SK-N-SH (cell line): ENCODE data around the gene FAT3. TPM values are rescaled to one million over a fixed set of nuclear protein-coding genes. Genes with fewer than 3 reads are reported as not detected.

ENCODE experiments used
- CTCF ChIA-PET: fragments of 300-600, 350-600 bp; formaldehyde crosslinking; extraction: SDS; loops from one replicate; lab custom pipeline; 2021; lab: Yijun Ruan, JAX
- POLR2A ChIA-PET: fragments of 350-600 bp; sonication (Branson Sonifier 250); formaldehyde crosslinking; extraction: SDS; loops from one replicate; lab custom pipeline; 2020; ENCODE audit warnings: antibody characterized with exemption, inconsistent platforms; lab: Yijun Ruan, JAX
- DNase-seq: peaks from one replicate; pipeline ENCODE4 v3.0.0; 2012
- H2AFZ ChIP-seq: fragments of 200-600 bp; sonication (generic); 2 replicates; pipeline ENCODE4 v1.8.1; 2016; ENCODE audit warnings: antibody characterized with exemption, mild to moderate bottlenecking, low read depth
- H3F3A ChIP-seq: fragments of 200-600 bp; sonication (generic); replicated peaks from 2 replicates; pipeline ENCODE3; 2016; ENCODE audit warnings: antibody characterized with exemption, mild to moderate bottlenecking; ENCODE audit not compliant: insufficient read depth
- H3K27ac ChIP-seq, 2 experiments: fragments of 200-500 bp in 1 of 2; fragments of 200-600 bp in 1 of 2; sonication (Bioruptor generic) in 1 of 2; sonication (generic), shearing (Covaris generic) in 1 of 2; 2 replicates each; pipeline versions ENCODE4 v1.5.1 to v1.6.1; 2014 to 2016; ENCODE audit warnings: low read depth in 2 of 2, inconsistent platforms in 1 of 2, low read length in 1 of 2, mild to moderate bottlenecking in 1 of 2, mixed read lengths in 1 of 2
- H3K27me3 ChIP-seq: fragments of 200-600 bp; sonication (generic), shearing (Covaris generic); 2 replicates; pipeline ENCODE4 v1.6.1; 2016; ENCODE audit warnings: mixed run types; ENCODE audit not compliant: insufficient read depth
- H3K36me3 ChIP-seq, 2 experiments: fragments of 200-500 bp in 1 of 2; fragments of 200-600 bp in 1 of 2; sonication (Bioruptor generic) in 1 of 2; sonication (generic) in 1 of 2; replicated peaks in 1 of 2; 2 replicates each; pipeline versions ENCODE3 to v1.5.1; 2014 to 2016; ENCODE audit warnings: low read length in 1 of 2, mild to moderate bottlenecking in 1 of 2; ENCODE audit not compliant: insufficient read depth in 2 of 2, control insufficient read depth in 1 of 2
- H3K4me1 ChIP-seq, 2 experiments: fragments of 200-500 bp in 1 of 2; fragments of 200-600 bp in 1 of 2; sonication (Bioruptor generic) in 1 of 2; sonication (generic), shearing (Covaris generic) in 1 of 2; 2 replicates each; pipeline versions ENCODE4 v1.5.1 to v1.6.1; 2014 to 2016; ENCODE audit warnings: low read depth in 1 of 2, low read length in 1 of 2, mixed run types in 1 of 2; ENCODE audit not compliant: insufficient read depth in 2 of 2, control insufficient read depth in 1 of 2
- H3K4me2 ChIP-seq: fragments of 200-600 bp; sonication (generic), shearing (Covaris generic); 2 replicates; pipeline ENCODE4 v1.6.1; 2017; ENCODE audit warnings: mixed run types
- H3K4me3 ChIP-seq, 2 experiments: fragments of 200-500 bp in 1 of 2; fragments of 200-600 bp in 1 of 2; sonication (Bioruptor generic) in 1 of 2; sonication (generic), shearing (Covaris generic) in 1 of 2; 2 replicates each; pipeline versions ENCODE4 v1.5.1 to v1.8.1; 2014 to 2016; ENCODE audit warnings: low read depth in 2 of 2, inconsistent platforms in 1 of 2, low read length in 1 of 2, mild to moderate bottlenecking in 1 of 2, mixed read lengths in 1 of 2, moderate library complexity in 1 of 2
- H3K79me2 ChIP-seq: fragments of 200-600 bp; sonication (generic); 2 replicates; pipeline ENCODE4 v1.8.1; 2017; ENCODE audit warnings: mild to moderate bottlenecking; ENCODE audit not compliant: insufficient read depth
- H3K9ac ChIP-seq: fragments of 200-600 bp; sonication (generic); 2 replicates; pipeline ENCODE4 v1.6.1; 2017; ENCODE audit warnings: mixed run types
- H3K9me2 ChIP-seq: fragments of 200-600 bp; sonication (generic); 2 replicates; pipeline ENCODE4 v1.6.1; 2017; ENCODE audit warnings: mixed run types
- H3K9me3 ChIP-seq: fragments of 200-600 bp; sonication (generic); 2 replicates; pipeline ENCODE4 v1.6.1; 2017; ENCODE audit warnings: mixed run types, mild to moderate bottlenecking, moderate library complexity
- H4K20me1 ChIP-seq: fragments of 200-600 bp; sonication (generic); 2 replicates; pipeline ENCODE4 v1.6.1; 2017; ENCODE audit warnings: mild to moderate bottlenecking, mixed run types; ENCODE audit not compliant: insufficient read depth
- CHD2 ChIP-seq: fragments of 150-350 bp; IDR thresholded peaks from 2 replicates; pipeline ENCODE4 v1.6.1; 2018; ENCODE audit warnings: low read length; ENCODE audit not compliant: partially characterized antibody
- EP300 ChIP-seq, 2 experiments: IDR thresholded peaks; 2 replicates each; pipeline versions ENCODE4 v1.4.0 to v1.6.1; 2012; ENCODE audit warnings: borderline replicate concordance in 1 of 2, low read depth in 1 of 2, low read length in 1 of 2
- EZH2phosphoT487 ChIP-seq: fragments of 200-600 bp; sonication (generic); IDR thresholded peaks from 2 replicates; pipeline ENCODE4 v1.6.1; 2017; ENCODE audit warnings: low read depth, mixed run types, mild to moderate bottlenecking, antibody characterized with exemption, moderate library complexity, borderline replicate concordance
- FOSL2 ChIP-seq: IDR thresholded peaks from 2 replicates; pipeline ENCODE4 v1.4.0; 2012; ENCODE audit warnings: low read depth, mild to moderate bottlenecking, moderate library complexity, borderline replicate concordance
- GABPA ChIP-seq: IDR thresholded peaks from 2 replicates; pipeline ENCODE4 v1.4.0; 2012; ENCODE audit warnings: low read depth, mild to moderate bottlenecking
- PBX3 ChIP-seq: IDR thresholded peaks from 2 replicates; pipeline ENCODE4; 2012
- POLR2AphosphoS5 ChIP-seq: IDR thresholded peaks from 2 replicates; pipeline ENCODE4 v1.6.1; 2012; ENCODE audit warnings: low read depth, low read length
- RAD21 ChIP-seq: IDR thresholded peaks from 2 replicates; pipeline ENCODE4 v1.6.1; 2012; ENCODE audit warnings: mild to moderate bottlenecking, low read length
- RCOR1 ChIP-seq: fragments of 150-350 bp; IDR thresholded peaks from 2 replicates; pipeline ENCODE4 v1.6.1; 2017; ENCODE audit warnings: antibody characterized with exemption, low read length
- REST ChIP-seq: IDR thresholded peaks from 2 replicates; pipeline ENCODE4 v1.6.1; 2012; ENCODE audit warnings: mild to moderate bottlenecking, low read depth, low read length, moderate library complexity
- RXRA ChIP-seq: IDR thresholded peaks from 2 replicates; pipeline ENCODE4 v1.4.0; 2012; ENCODE audit warnings: low read depth, mild to moderate bottlenecking, borderline replicate concordance
- SIN3A ChIP-seq: IDR thresholded peaks from 2 replicates; pipeline ENCODE4 v1.6.1; 2012; ENCODE audit warnings: low read depth, mild to moderate bottlenecking, low read length, moderate library complexity, borderline replicate concordance
- SMC3 ChIP-seq: IDR thresholded peaks from 2 replicates; pipeline ENCODE4 v1.6.1; 2012; ENCODE audit warnings: low read depth, low read length, improper control_type of control experiment
- TCF12 ChIP-seq: IDR thresholded peaks from 2 replicates; pipeline ENCODE4 v1.4.0; 2012
- USF2 ChIP-seq: fragments of 150-350 bp; IDR thresholded peaks from 2 replicates; pipeline ENCODE4 v1.6.1; 2017; ENCODE audit warnings: antibody characterized with exemption, low read length, low read depth, borderline replicate concordance
- YY1 ChIP-seq: IDR thresholded peaks from 2 replicates; pipeline ENCODE4 v1.4.0; 2012; ENCODE audit warnings: low read depth, mild to moderate bottlenecking
- ZBTB33 ChIP-seq: IDR thresholded peaks from 2 replicates; pipeline ENCODE4 v1.4.0; 2012; ENCODE audit warnings: low read depth, borderline replicate concordance
- WGBS: methylation state at CpG from one replicate; pipeline ENCODE4 v1.1.6; 2017; ENCODE audit warnings: low lambda C conversion rate; 5-methylcytosine and 5-hydroxymethylcytosine counted together
- polyA plus RNA-seq, 3 experiments: library from polyadenylated mRNA; depleted of rRNA; stranded (reverse); fragments of >200 nt; gene quantifications; 2 replicates each; pipeline ENCODE4 v1.2.3, GENCODE V29; 2012

FAT3 gene
- polyA plus RNA-seq, 1 of the 3 experiments (the other 2 are of a cell fraction) = 0.87 TPM

- TF ChIP-seq SMC3 = peak; percentile 28; the same call in 1 of the 2 replicates
- TF ChIP-seq GABPA = no peak
- TF ChIP-seq POLR2AphosphoS5 = no peak
These were observed 1.1 kb downstream of the FAT3 start (continued) for GRCh38 chr11:92225568-92226330.

- no peaks in the 10 kb centered on the region for H3K9me2 ChIP-seq
- H3K4me3 ChIP-seq = peak overlapping the region; percentile 53 to 89
- no peaks in the 10 kb centered on the region for H3K36me3 ChIP-seq
- H3K27ac ChIP-seq = peak overlapping the region in 1 of 2 experiments; percentile 60; a peak in 1 of 4 replicates
- no peaks in the 10 kb centered on the region for H4K20me1 ChIP-seq
- H3K9me3 ChIP-seq = no peaks in the 10 kb centered on the region
- TF ChIP-seq YY1 (no peak), FOSL2 (no peak), POLR2AphosphoS5 (no peak), REST (no peak), EZH2phosphoT487 (no peak), SMC3 (no peak), EP300 (IDR thresholded peaks at IDR 0.05; ENCODE audit: borderline replicate concordance in 1 of 2, low read depth in 1 of 2, low read length in 1 of 2) (no peak), RXRA (no peak), SIN3A (no peak), RAD21 (no peak), TCF12 (no peak), USF2 (no peak), RCOR1 (no peak), ZBTB33 (no peak), PBX3 (no peak), CHD2 (no peak)
- H3K79me2 ChIP-seq = peaks cover 35% of the 10 kb centered on the region; the same call in 1 of the 2 replicates
- peak; percentile 65 for DNase-seq
- WGBS = 6% methylated on average over 42 of the region's 65 CpGs
- ChIA-PET POLR2A (no interaction called here), CTCF (interaction anchor here (1.0 to 1.8 kb wide), 5 partner anchors 10 to 664 kb away, joined by 3 to 10 read pairs (median 5); no protein-coding TSS in a partner anchor)
- peaks cover 13% of the 10 kb centered on the region for H3F3A ChIP-seq
- peak overlapping the region; percentile 73; the same call in 1 of the 2 replicates for H3K9ac ChIP-seq
- peaks cover 0 to 30% of the 10 kb centered on the region in 2 experiments; a peak in 2 of 4 replicates for H3K4me1 ChIP-seq
- peak overlapping the region; percentile 93 for H2AFZ ChIP-seq
- peak overlapping the region; percentile 94 for H3K4me2 ChIP-seq
- no peaks in the 10 kb centered on the region; the same call in 1 of the 2 replicates for H3K27me3 ChIP-seq
These were observed 2.0 kb downstream of the FAT3 start for GRCh38 chr11:92226331-92227229.
